Tibial nerve (tissue), 4 donors: ENCODE data around the gene KBTBD13.

Experiments
- CTCF ChIP-seq, 5 experiments: fragments of 200-600 bp in 3 of 5; fragments of 450-650 bp in 2 of 5; sonication (generic) in 3 of 5; IDR thresholded peaks; one replicate each; pipeline ENCODE4 v1.5.1; 2016 to 2019; ENCODE audit warnings: antibody characterized with exemption in 5 of 5, mild to moderate bottlenecking in 3 of 5, moderate library complexity in 2 of 5
- EP300 ChIP-seq, 2 donors: sonication (generic); formaldehyde crosslinking; IDR thresholded peaks; one replicate each; pipeline ENCODE4 v1.6.1; 2017; ENCODE audit warnings: antibody characterized with exemption in 2 of 2, mild to moderate bottlenecking in 1 of 2
- POLR2A ChIP-seq, 2 donors: fragments of 450-650 bp; IDR thresholded peaks; one replicate each; pipeline ENCODE4 v1.6.1; 2017; ENCODE audit warnings: antibody characterized with exemption in 2 of 2, mild to moderate bottlenecking in 2 of 2, moderate library complexity in 2 of 2

- TF ChIP-seq CTCF (IDR thresholded peaks at IDR 0.05): no peak
- no peak for TF ChIP-seq POLR2A (IDR thresholded peaks at IDR 0.05)
- TF ChIP-seq EP300 (IDR thresholded peaks at IDR 0.05): no peak
These were observed 20.2 kb downstream of the KBTBD13 start for GRCh38 chr15:65096481-65097385.
